Kidney glomerular epithelial cell (primary cell): ENCODE measurements around the gene RAB40B.

Experiments
- DNase-seq: peaks from one replicate; lab custom pipeline; 2025; lab: John Stamatoyannopoulos, UW

The RAB40B gene

GRCh38 chr17:82692268-82692667 lies 6.2 kb downstream of the RAB40B start:
- no peak for DNase-seq

DNA sequence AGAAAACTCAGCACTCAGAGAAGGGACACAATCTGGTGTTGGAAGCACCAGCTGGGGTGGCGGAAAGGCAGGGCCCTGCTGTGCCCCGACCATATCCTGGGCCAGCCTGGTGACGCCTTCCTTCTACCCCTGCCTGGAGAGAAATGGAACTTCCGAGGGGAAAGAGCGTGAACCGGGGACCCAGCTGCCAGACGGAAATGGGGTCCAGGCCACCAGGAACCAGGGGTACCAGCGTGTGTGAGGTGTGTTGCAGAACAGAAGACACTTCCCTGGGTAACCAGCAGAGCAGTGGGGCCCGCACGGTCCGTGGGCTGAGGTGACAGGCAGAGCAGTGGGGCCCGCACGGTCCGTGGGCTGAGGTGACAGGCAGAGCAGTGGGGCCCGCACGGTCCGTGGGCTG lies 6.8 kb downstream of the RAB40B start:
- DNase-seq = no peak

GRCh38 chr17:82690786-82691489 lies 7.6 kb downstream of the RAB40B start:
- DNase-seq = no peak

DNA sequence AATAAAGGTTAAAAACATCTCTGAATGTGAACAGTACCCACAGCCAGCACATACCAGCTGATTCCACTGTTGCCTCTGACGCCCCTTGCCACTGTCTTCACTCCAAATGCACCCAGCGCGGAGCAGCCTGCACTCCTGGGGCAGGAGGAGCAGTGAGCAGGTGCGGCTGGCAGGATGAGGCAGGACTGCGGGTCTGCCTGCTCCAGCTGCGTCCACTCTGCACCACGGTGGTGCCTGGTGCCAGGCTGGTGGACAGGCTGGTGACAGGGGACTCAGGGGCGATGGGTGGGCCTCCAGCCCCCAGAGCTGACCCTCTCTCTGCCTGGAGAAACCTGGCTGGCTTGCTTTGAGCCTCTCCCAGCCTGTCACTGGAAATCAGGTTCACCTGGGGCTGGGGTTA lies 9.4 kb downstream of the RAB40B start:
- DNase-seq = no peak

DNA sequence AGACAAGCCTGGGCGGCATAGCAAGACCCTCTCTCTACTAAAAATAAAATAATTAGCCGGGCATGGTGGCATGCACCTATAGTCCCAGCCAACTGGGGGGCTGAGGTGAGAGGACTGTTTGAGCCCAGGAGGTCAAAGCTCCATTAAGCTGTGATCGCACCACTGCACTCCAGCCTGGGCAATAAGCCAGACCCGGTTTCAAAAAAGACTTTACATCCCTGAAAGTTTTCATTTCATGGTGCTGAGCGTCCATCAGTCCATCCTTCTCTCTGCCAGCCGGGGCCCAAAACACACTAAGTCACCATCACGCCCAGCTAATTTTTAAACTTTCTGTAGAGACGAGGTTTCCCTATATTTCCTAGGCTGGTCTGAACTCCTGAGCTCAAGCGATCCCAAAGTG lies 10.6 kb downstream of the RAB40B start:
- peak; percentile 1 for DNase-seq

- DNase-seq = peak; percentile 74
Observed at GRCh38 chr17:82687375-82687861, 11.1 kb downstream of the RAB40B start.

GRCh38 chr17:82686366-82687324 lies 11.9 kb downstream of the RAB40B start:
- no peak for DNase-seq

DNA sequence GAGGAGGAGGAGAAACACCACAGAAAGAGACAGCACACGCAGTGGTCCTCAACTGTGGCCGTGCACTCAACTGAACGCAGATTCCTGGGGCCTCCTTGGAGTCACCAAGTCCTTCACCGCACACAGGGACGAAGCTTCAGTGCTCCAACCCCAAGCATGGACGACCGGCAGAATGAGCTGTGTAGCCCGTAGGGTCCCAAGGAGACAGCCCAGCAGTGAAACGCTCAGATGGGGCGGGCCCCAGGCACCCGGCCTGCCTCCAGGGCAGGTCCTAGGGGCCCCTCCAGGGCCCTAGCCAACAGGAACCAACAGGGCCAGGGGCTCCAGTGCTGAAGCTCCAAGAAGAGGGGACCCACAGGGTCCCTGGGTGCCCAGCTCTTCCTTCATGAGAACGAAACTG lies 13.2 kb downstream of the RAB40B start:
- no peak for DNase-seq

DNA sequence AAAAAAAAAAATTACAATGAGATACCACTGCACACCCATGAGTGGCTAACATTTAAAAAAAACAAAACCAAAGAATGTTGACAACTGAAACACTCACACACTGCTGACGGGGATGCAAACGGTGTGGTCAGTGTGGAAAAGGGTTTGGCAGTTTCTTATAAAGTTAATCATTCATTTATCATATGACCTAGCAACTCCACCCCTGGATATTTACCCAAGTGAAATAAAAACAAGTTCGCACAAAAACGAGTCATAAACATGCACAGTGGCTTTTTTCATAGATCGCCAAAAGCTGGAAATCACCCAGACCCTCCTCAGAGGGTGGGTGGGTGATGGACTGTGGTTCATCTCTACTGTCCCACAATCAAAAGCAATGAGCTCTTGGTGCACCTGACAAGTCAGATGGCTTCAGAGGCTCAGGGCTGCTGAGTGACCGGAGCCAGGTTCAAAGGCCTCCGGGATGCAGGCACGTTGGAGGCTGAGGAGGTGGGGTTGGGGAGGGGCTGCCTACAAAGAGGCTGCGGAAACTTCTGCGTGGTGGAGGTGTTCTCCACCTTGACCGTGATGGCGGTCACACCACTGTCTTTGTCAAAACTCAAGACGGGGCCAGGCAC lies 14.2 kb downstream of the RAB40B start:
- DNase-seq = peak; percentile 50

DNA sequence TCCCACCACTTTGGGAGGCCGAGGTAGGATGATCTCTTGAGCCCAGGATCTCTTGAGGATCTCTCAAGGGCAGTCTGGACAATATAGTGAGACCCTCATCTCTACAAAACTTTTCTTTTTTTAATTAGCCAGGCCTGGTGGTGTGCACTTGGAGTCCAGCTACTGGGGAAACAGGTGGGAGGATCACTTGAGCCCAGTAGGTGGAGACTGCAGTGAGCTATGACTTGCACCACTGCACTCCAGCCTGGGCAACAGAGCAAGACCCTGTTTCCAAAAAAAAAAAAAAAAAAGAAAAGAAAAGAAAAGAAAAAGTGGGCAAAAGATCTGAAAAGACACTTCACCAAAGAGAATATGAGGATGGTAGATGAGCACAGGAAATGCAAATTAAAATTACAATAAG lies 15.0 kb downstream of the RAB40B start:
- DNase-seq = no peak

DNA sequence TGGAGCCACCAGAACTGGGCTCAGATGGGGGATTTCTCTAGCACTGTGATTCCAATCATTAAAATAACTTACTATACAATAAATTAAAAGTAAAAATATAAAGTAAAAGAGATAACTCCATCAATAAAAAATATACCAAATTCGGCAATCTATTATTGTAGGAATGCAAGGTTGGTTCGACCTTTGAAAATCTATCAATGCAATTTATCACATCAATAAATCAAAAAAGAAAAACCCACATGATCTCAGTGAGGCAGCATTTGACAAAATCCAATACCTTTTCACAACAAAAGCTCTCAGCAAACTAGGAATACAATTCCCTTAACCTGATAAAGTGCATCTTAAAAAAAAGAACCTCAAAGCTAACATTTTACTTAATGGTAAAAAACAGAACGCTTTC lies 17.0 kb downstream of the RAB40B start:
- DNase-seq = no peak

- no peak for DNase-seq
Observed at GRCh38 chr17:82679586-82680465, 18.7 kb downstream of the RAB40B start.

GRCh38 chr17:82678265-82678891 lies 20.1 kb downstream of the RAB40B start:
- no peak for DNase-seq

- DNase-seq = no peak
Observed at GRCh38 chr17:82677353-82677925, 21.1 kb downstream of the RAB40B start.

DNA sequence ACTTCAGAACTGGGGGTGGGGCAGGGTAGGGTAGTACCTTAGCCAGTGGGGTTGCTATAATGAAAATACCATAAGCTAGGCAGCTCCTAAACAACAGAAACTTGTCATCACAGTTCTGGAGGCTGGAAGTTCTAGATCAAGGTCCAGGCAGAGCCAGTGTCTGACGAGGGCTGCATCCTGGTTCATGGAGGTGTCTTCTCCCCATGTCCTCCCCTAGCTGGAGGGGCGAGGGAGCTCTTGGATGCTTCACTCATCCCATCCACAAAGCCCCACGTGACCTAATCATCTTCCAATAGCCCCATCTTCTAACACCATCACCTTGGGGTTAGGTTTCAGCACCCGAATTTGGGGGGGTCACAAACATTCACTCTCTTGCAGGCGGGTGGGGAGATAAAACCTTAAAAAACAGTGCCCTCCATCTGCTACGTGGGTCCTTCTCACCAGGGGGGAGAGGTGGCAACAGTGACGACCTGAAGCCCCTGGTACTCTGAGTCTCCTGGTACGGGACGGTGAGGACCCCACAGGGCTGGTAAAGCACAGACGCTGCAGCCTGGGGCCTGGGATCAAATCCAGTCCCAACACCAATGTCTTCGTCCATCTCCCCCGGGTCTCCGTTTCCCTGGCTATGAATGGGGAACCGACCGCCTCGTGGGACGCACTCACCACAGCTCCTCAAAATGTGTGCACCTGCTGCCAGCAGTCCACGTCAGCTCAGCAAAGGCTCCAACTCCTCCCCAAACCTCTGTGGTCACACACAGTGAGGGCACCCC lies 22.8 kb downstream of the RAB40B start:
- no peak for DNase-seq

GRCh38 chr17:82674656-82675475 lies 23.6 kb downstream of the RAB40B start:
- DNase-seq = no peak

- no peak for DNase-seq
Observed at GRCh38 chr17:82670661-82671450, 27.6 kb downstream of the RAB40B start.

- no peak for DNase-seq
Observed at GRCh38 chr17:82668631-82669099, 29.8 kb downstream of the RAB40B start.
